Prostate gland (tissue), 2 donors: ENCODE measurements around the gene RNF4. TPM values are rescaled to one million over a fixed set of nuclear protein-coding genes. Genes with fewer than 3 reads are reported as not detected.

Experiments
- DNase-seq: peaks from one replicate; pipeline ENCODE4 v3.0.0-alpha.2; 2019; ENCODE audit warnings: low spot score
- H3K27ac ChIP-seq, 2 donors: fragments of 200-600 bp; sonication (generic); 2 replicates each; pipeline ENCODE4 v1.5.1; 2017 to 2019
- H3K27me3 ChIP-seq: fragments of 200-600 bp; sonication (generic); replicated peaks from 2 replicates; pipeline ENCODE4 v1.5.1; 2019; ENCODE audit not compliant: insufficient read depth
- H3K36me3 ChIP-seq, 2 donors: fragments of 200-600 bp; sonication (generic); 1 replicate in 1 of 2; 2 replicates in 1 of 2; pipeline versions ENCODE4 v1.5.1 to v1.8.1; 2017 to 2019
- H3K4me1 ChIP-seq: fragments of 200-600 bp; sonication (generic); replicated peaks from 2 replicates; pipeline ENCODE4 v1.5.1; 2019
- H3K4me3 ChIP-seq, 2 donors: fragments of 200-600 bp; sonication (generic); 2 replicates each; pipeline ENCODE4 v1.5.1; 2017 to 2019
- H3K9me3 ChIP-seq: fragments of 200-600 bp; sonication (generic); 2 replicates; pipeline ENCODE4 v1.5.1; 2017
- POLR2A ChIP-seq: fragments of 450-650 bp; IDR thresholded peaks from one replicate; pipeline ENCODE4 v1.6.1; 2016; ENCODE audit warnings: antibody characterized with exemption, mild to moderate bottlenecking
- POLR2AphosphoS5 ChIP-seq: sonication (generic); formaldehyde crosslinking; IDR thresholded peaks from one replicate; pipeline ENCODE4 v1.6.1; 2017; ENCODE audit warnings: antibody characterized with exemption
- WGBS: methylation state at CpG from one replicate; pipeline ENCODE4 v1.1.5; 2018; 5-methylcytosine and 5-hydroxymethylcytosine counted together
- intact Hi-C: fragments of 100-400 bp; cut with DNase I; formaldehyde crosslinking; loops from one replicate; pipeline ENCODE4 v1.14.2; 2022
- total RNA-seq, 2 donors: library from RNA; depleted of rRNA; stranded (reverse); fragments of >200 nt; gene quantifications; one replicate each; pipeline ENCODE4 v1.1.0, GENCODE V29; 2016
- TF ChIP-seq, protein P1 (sequence below), 4 experiments: fragments of 200-600 bp in 2 of 4; fragments of 450-650 bp in 2 of 4; sonication (generic) in 2 of 4; IDR thresholded peaks; 1 replicate in 3 of 4; 2 replicates in 1 of 4; pipeline ENCODE4 v1.5.1; 2016 to 2019; ENCODE audit warnings: antibody characterized with exemption in 4 of 4, mild to moderate bottlenecking in 2 of 4, moderate library complexity in 2 of 4

Gene RNF4
- total RNA-seq, 2 donors from 2014 or later: 33.9 to 56.1 TPM

GRCh38 chr4:2551118-2551517 lies 82.2 kb downstream of the RNF4 start:
- Histone ChIP-seq H3K4me3 (no peak overlapping the region), H3K9me3 (no peaks in the 10 kb centered on the region), H3K36me3 (no peaks in the 10 kb centered on the region), H3K27me3 (no peaks in the 10 kb centered on the region), H3K27ac (no peak overlapping the region), H3K4me1 (no peaks in the 10 kb centered on the region)
- DNase-seq: no peak
- no peak for TF ChIP-seq POLR2AphosphoS5
- TF ChIP-seq POLR2A: no peak
- TF ChIP-seq, protein P1, sequence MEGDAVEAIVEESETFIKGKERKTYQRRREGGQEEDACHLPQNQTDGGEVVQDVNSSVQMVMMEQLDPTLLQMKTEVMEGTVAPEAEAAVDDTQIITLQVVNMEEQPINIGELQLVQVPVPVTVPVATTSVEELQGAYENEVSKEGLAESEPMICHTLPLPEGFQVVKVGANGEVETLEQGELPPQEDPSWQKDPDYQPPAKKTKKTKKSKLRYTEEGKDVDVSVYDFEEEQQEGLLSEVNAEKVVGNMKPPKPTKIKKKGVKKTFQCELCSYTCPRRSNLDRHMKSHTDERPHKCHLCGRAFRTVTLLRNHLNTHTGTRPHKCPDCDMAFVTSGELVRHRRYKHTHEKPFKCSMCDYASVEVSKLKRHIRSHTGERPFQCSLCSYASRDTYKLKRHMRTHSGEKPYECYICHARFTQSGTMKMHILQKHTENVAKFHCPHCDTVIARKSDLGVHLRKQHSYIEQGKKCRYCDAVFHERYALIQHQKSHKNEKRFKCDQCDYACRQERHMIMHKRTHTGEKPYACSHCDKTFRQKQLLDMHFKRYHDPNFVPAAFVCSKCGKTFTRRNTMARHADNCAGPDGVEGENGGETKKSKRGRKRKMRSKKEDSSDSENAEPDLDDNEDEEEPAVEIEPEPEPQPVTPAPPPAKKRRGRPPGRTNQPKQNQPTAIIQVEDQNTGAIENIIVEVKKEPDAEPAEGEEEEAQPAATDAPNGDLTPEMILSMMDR (IDR thresholded peaks at IDR 0.05): no peak
- intact Hi-C loops: no loop called here

GRCh38 chr4:2552806-2553205 lies 83.9 kb downstream of the RNF4 start:
- no peak for DNase-seq
- WGBS: 99% methylated on average over 11 of the region's 11 CpGs
- Histone ChIP-seq H3K9me3 (no peaks in the 10 kb centered on the region), H3K4me3 (no peak overlapping the region), H3K36me3 (no peaks in the 10 kb centered on the region), H3K27me3 (no peaks in the 10 kb centered on the region), H3K27ac (no peak overlapping the region), H3K4me1 (no peaks in the 10 kb centered on the region)
- intact Hi-C loops: no loop called here
- no peak for TF ChIP-seq POLR2A
- TF ChIP-seq POLR2AphosphoS5: no peak
- TF ChIP-seq, protein P1 (IDR thresholded peaks at IDR 0.05): no peak

DNA sequence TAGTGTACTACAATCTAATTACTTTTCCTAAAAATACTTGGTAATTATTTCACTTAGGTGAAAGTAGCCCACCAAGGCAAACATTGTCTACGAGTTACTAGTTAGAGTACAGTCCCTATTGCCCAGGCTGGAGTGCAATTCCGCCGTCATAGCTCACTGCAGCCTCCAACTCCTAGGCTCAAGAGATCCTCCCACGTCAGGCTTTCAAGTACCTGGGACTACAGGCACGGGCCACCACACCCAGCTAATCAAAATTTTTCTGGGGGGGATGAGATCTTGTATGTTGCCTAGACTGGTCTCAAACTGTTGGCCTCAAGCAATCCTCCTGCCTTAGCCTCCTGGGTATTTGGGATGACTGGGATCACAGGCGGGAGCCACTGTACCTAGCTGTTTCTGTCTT lies 89.4 kb downstream of the RNF4 start:
- H3K9me3 ChIP-seq: no peaks in the 10 kb centered on the region
- intact Hi-C loops: no loop called here
- no peak overlapping the region for H3K4me3 ChIP-seq
- TF ChIP-seq, protein P1 (IDR thresholded peaks at IDR 0.05): no peak
- TF ChIP-seq POLR2AphosphoS5 (no peak), POLR2A (no peak)
- no peaks in the 10 kb centered on the region for H3K4me1 ChIP-seq
- 91% methylated on average over 6 of the region's 6 CpGs for WGBS
- H3K36me3 ChIP-seq: no peaks in the 10 kb centered on the region
- no peak overlapping the region for H3K27ac ChIP-seq
- H3K27me3 ChIP-seq: no peaks in the 10 kb centered on the region
- DNase-seq: no peak

GRCh38 chr4:2560167-2560566 lies 91.3 kb downstream of the RNF4 start:
- H3K27ac ChIP-seq: no peak overlapping the region
- H3K9me3 ChIP-seq: no peaks in the 10 kb centered on the region
- WGBS: 96% methylated on average over 12 of the region's 12 CpGs
- no peak for TF ChIP-seq POLR2AphosphoS5
- TF ChIP-seq POLR2A: no peak
- TF ChIP-seq, protein P1 (IDR thresholded peaks at IDR 0.05): no peak
- no peaks in the 10 kb centered on the region for H3K36me3 ChIP-seq
- no peaks in the 10 kb centered on the region for H3K4me1 ChIP-seq
- no peak for DNase-seq
- H3K27me3 ChIP-seq: no peaks in the 10 kb centered on the region
- no peak overlapping the region for H3K4me3 ChIP-seq
- intact Hi-C loops: no loop called here

Other genes starting within 250 kb of the RNF4 start
- 10 to 100 TPM; 21.1 to 24.2 TPM for gene HAUS3, start 227.0 kb upstream of the RNF4 start, total RNA-seq
- gene POLN, start 227.0 kb upstream of the RNF4 start, total RNA-seq: 10 to 100 TPM in 1 of 2 donors, 1 to 10 TPM in 1; 3.8 to 15.2 TPM
- gene MXD4, start 207.0 kb upstream of the RNF4 start, total RNA-seq: 10 to 100 TPM; 63.4 to 81.1 TPM
- gene ZFYVE28, start 50.5 kb upstream of the RNF4 start, total RNA-seq: 10 to 100 TPM in 1 of 2 donors, 1 to 10 TPM in 1; 6.6 to 30.2 TPM
- 1 to 10 TPM in 1 of 2 donors, under 1 TPM in 1; 0.18 to 7.4 TPM for gene CFAP99, start 50.2 kb upstream of the RNF4 start, total RNA-seq
- 10 to 100 TPM; 24.1 to 53.1 TPM for gene FAM193A, start 67.5 kb downstream of the RNF4 start, total RNA-seq